ENCODE data around the gene MINDY2. TPM values are rescaled to one million over a fixed set of nuclear protein-coding genes. Genes with fewer than 3 reads are reported as not detected.

The MINDY2 gene
- total and polyA plus RNA-seq, 9 of the 15 experiments (the other 6 are each of a cell fraction or from before 2014, with no cell fraction given), result 2.4 to 15.3 (median 7.2) TPM

- Histone ChIP-seq H3K79me2 (ENCODE audit: control insufficient read depth, insufficient read depth, low read length) (peaks cover 96% of the 10 kb centered on the region), H4K20me1 (replicated peaks; ENCODE audit: control insufficient read depth, insufficient read depth, low read length) (peaks cover 26% of the 10 kb centered on the region), H3K4me2 (ENCODE audit: insufficient read depth, low read length) (no peak overlapping the region), H3K9me3 (replicated peaks; ENCODE audit: control insufficient read depth, insufficient read depth, low read depth, low read length) (no peaks in the 10 kb centered on the region), H3K27ac (ENCODE audit: extremely low read depth, low read depth, low read length) (0 out of 3 replicates have a peak overlapping the region, but pooled peaks have one; percentile 7), H3K36me3 (ENCODE audit: control insufficient read depth, insufficient read depth, low read length) (peaks cover 5% of the 10 kb centered on the region), H3K9ac (ENCODE audit: insufficient read depth in 1 of 2, low read depth in 2 of 2, low read length in 2 of 2) (no peak overlapping the region), H3K4me1 (replicated peaks in 1 of 2; ENCODE audit: control insufficient read depth in 2 of 2, insufficient read depth in 2 of 2, low read length in 2 of 2) (peaks cover 0 to 22% of the 10 kb centered on the region in 2 experiments; a peak in 4 of 5 replicates), H2AFZ (ENCODE audit: low read depth, low read length) (no peak overlapping the region), H3K4me3 (no peak overlapping the region), H3K9me1 (ENCODE audit: control insufficient read depth, insufficient read depth, low read length) (no peaks in the 10 kb centered on the region), H3K27me3 (ENCODE audit: control insufficient read depth in 2 of 2, insufficient read depth in 2 of 2, low read length in 2 of 2) (no peaks in the 10 kb centered on the region)
- intact Hi-C loops (cut with micrococcal nuclease) (no loop called here), in situ Hi-C loops (cut with MboI) (no loop called here)
- BruUV-seq (replicated peaks), result no TSS peak
- no peak for DNase-seq (ENCODE audit: extremely low read depth in 1 of 4, low spot score in 3 of 4)
- ChIA-PET POLR2A (interaction anchor here (0.6 to 1.3 kb wide), 4 partner anchors 8 to 68 kb away, joined by 3 to 7 read pairs (median 4); no protein-coding TSS in a partner anchor), CTCF (ENCODE audit: low intra/inter-chr PET ratio) (no interaction called here)
- ATAC-seq, result no peak
- FAIRE-seq, result peak; percentile 11
- WGBS (ENCODE audit: insufficient coverage, low coverage, missing lambda C conversion rate), result 44% methylated on average over 1 of the region's 1 CpG
- TF ChIP-seq PTBP1 (IDR thresholded peaks at IDR 0.05; ENCODE audit: low read depth, low read length) (no peak), NR2C1 (IDR thresholded peaks at IDR 0.05) (peak; percentile 48; the same call in 1 of the 2 replicates), NR2C1 (tag; IDR thresholded peaks at IDR 0.05) (no peak; the same call in 1 of the 2 replicates), CBX8 (IDR thresholded peaks at IDR 0.05; ENCODE audit: borderline replicate concordance, extremely low read depth, low read depth, low read length, poor library complexity, severe bottlenecking) (no peak), ZNF699 (CRISPR knock-in tag; IDR thresholded peaks at IDR 0.05; ENCODE audit: insufficient replicate concordance) (no peak), MCM3 (IDR thresholded peaks at IDR 0.05) (no peak), CEBPB (tag; IDR thresholded peaks at IDR 0.05) (peak; percentile 60), ZNF324 (CRISPR knock-in tag; IDR thresholded peaks at IDR 0.05) (no peak), FOXJ2 (tag; IDR thresholded peaks at IDR 0.05) (no peak), FOSL1 (tag; conservative IDR thresholded peaks at IDR 0.05) (peak; percentile 49), PRMT5 (CRISPR knock-in tag; IDR thresholded peaks at IDR 0.05) (no peak), CBX5 (IDR thresholded peaks at IDR 0.05; ENCODE audit: borderline replicate concordance, low read depth) (no peak), FOXM1 (IDR thresholded peaks at IDR 0.05; ENCODE audit: low read depth) (0 out of 2 replicates have a peak, but pooled peaks have one; percentile 41), FOXM1 (CRISPR knock-in tag; IDR thresholded peaks at IDR 0.05; ENCODE audit: low read depth) (no peak), PTRF (tag; IDR thresholded peaks at IDR 0.05) (no peak), NBN (IDR thresholded peaks at IDR 0.05; ENCODE audit: low read depth) (no peak)
- TF ChIP-seq, protein P1, sequence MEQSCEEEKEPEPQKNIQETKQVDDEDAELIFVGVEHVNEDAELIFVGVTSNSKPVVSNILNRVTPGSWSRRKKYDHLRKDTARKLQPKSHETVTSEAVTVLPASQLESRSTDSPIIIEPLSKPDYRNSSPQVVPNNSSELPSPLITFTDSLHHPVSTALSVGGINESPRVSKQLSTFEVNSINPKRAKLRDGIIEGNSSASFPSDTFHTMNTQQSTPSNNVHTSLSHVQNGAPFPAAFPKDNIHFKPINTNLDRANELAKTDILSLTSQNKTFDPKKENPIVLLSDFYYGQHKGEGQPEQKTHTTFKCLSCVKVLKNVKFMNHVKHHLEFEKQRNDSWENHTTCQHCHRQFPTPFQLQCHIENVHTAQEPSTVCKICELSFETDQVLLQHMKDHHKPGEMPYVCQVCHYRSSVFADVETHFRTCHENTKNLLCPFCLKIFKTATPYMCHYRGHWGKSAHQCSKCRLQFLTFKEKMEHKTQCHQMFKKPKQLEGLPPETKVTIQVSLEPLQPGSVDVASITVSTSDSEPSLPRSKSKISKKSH (CRISPR knock-in tag; IDR thresholded peaks at IDR 0.05), result no peak
- TF ChIP-seq, protein P2, sequence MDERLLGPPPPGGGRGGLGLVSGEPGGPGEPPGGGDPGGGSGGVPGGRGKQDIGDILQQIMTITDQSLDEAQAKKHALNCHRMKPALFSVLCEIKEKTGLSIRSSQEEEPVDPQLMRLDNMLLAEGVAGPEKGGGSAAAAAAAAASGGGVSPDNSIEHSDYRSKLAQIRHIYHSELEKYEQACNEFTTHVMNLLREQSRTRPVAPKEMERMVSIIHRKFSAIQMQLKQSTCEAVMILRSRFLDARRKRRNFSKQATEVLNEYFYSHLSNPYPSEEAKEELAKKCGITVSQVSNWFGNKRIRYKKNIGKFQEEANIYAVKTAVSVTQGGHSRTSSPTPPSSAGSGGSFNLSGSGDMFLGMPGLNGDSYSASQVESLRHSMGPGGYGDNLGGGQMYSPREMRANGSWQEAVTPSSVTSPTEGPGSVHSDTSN (CRISPR knock-in tag; IDR thresholded peaks at IDR 0.05; ENCODE audit: low read depth), result no peak
- TF ChIP-seq, protein P2 (tag; conservative IDR thresholded peaks at IDR 0.05; ENCODE audit: low read depth), result no peak
Observed at GRCh38 chr15:58738046-58738707, 32.9 kb upstream of the MINDY2 start.

Data from K562 (cell line).